HG02571 (cell line): ENCODE results near the gene AKAP13.

Source experiments
- ATAC-seq: cut with Tn5 transposase; IDR thresholded peaks from one replicate; pipeline ENCODE4 v1.9.1; 2021; ENCODE audit warnings: mild to moderate bottlenecking, moderate library complexity; ENCODE audit not compliant: unreplicated experiment

Gene AKAP13

DNA sequence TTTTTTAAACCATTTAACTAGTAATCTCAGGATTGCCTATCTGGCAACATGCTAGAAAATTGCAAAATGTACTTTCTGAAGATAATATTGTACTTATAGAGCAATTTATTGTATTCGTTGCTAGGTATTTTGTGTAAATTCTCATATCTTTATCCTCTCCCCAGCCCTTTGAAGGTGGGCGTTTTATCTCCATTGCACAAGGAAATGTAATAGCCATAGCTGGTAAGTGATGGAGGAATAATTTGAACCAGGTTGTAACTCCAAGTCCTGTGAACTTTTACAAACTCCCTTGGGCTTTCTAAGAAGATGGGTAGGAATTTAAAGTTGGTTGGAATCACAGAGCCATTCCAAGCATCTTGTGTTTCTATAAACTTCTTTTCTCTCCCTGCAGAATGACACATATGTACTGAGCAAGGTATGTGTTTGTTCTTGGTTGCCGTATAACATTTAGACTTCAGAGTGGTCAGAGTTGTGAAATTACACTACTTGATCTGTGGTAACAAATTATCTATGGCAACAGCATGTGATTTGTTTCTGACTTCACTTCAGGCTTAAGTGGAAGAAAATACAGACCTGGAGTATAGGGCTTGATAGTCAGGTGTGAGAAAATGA, 170.9 kb downstream of the AKAP13 start:
- ATAC-seq = no peak

GRCh38 chr15:85554852-85555521, 174.6 kb downstream of the AKAP13 start:
- no peak for ATAC-seq

GRCh38 chr15:85555875-85556617, 175.6 kb downstream of the AKAP13 start:
- no peak for ATAC-seq

- ATAC-seq = no peak
These were observed 176.2 kb downstream of the AKAP13 start for GRCh38 chr15:85556618-85556895.

GRCh38 chr15:85557385-85557784, 177.0 kb downstream of the AKAP13 start:
- ATAC-seq = no peak

GRCh38 chr15:85558848-85559247, 178.4 kb downstream of the AKAP13 start:
- no peak for ATAC-seq

GRCh38 chr15:85559530-85559929, 179.1 kb downstream of the AKAP13 start:
- no peak for ATAC-seq

- ATAC-seq = no peak
These were observed 182.4 kb downstream of the AKAP13 start for GRCh38 chr15:85562824-85563223.

GRCh38 chr15:85563328-85563727, 182.9 kb downstream of the AKAP13 start:
- ATAC-seq = no peak

DNA sequence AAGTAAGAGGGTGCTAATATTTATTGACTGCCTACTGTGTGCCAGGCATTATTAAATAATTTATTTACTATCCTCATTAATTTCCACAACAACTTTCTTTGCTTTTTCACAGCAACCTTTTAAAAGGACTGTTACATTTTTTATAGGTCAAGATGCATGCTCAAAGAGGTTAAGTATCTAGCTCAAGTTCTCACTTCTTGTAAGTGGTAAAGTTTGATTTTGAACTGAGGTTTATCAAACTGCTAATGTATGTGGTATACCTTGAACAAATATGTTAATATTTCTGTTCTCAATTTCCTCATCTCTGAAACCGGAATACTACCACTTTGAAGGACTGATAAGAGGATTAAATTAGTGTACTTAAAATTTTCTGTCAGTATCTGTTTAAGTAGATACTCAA, 183.3 kb downstream of the AKAP13 start:
- no peak for ATAC-seq

DNA sequence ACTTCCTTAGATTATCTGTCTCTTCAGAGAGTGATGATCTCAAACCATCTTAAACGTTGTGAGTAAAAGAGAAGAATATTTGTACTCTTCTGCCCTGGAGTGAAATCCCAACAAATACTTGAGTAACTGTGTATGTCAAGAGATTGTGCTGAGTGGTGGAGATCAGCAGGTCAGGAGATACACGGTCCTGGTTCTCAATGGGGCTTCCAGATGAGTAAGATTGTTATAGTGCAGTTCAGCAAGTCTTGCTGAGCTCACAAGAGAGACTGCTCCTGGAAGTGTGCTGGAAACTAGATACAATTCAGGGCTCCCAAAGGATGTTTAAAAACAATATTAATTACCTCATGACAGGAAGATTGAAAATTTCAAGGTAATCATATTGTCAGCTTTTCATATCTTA, 184.3 kb downstream of the AKAP13 start:
- no peak for ATAC-seq

DNA sequence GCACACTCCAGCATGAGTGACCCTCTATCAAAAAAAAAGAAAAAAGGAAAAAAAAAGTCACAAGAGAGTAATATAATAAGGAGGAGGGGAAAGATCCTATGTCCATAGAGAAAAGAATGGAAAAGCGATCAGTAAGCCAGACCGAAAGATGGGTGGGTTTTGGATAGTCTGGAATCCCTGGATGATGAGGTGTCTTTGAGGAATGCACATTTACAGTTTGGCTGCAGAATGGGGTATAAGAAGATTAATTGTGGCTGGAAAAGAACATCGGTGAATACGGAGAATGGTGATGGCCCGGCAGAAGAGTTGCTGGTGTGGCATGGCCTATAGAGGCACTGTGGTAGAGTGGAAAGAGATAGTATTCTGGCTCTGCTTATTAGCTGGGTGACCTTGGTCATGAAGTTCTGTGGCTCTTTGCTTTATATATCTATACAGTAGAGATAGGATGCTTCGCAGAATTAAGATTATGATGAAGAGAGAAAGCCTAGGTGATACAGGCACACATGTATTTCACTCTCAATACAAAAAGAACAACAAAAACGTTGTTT, 187.9 kb downstream of the AKAP13 start:
- no peak for ATAC-seq

DNA sequence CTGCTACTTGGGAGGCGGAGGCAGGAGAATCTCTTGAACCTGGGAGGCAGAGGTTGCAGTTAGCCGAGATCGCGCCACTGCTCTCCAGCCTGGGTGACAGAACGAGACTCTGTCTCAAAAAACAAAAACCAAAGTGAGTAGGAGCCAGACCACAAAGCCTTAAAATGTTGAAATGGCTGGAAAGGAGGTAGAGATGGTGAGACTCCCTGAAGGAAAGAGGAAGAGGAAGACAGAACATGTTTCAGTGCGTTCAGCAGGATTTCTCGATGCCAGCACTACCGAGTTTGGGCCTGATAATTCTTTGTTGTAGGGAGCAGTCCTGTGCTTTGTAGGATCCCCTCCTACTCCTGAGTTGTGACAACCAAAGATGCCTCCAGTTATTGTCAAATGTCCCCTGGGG, 189.9 kb downstream of the AKAP13 start:
- ATAC-seq = no peak

- ATAC-seq = no peak
These were observed 191.4 kb downstream of the AKAP13 start for GRCh38 chr15:85571780-85572179.

- no peak for ATAC-seq
These were observed 196.0 kb downstream of the AKAP13 start for GRCh38 chr15:85576392-85576791.

GRCh38 chr15:85578941-85579701, 198.7 kb downstream of the AKAP13 start:
- ATAC-seq = no peak

- no peak for ATAC-seq
These were observed 199.7 kb downstream of the AKAP13 start for GRCh38 chr15:85579957-85580694.

DNA sequence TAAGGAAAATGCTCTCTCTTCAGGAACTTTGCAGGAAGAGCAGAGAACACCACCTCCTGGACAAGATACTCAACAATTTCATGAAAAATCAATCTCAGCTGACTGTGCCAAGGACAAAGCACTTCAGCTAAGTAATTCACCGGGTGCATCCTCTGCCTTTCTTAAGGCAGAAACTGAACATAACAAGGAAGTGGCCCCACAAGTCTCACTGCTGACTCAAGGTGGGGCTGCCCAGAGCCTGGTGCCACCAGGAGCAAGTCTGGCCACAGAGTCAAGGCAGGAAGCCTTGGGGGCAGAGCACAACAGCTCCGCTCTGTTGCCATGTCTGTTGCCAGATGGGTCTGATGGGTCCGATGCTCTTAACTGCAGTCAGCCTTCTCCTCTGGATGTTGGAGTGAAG, 200.5 kb downstream of the AKAP13 start:
- no peak for ATAC-seq

GRCh38 chr15:85581495-85581894, 201.1 kb downstream of the AKAP13 start:
- no peak for ATAC-seq
